DMS53 treated with DMSO at 0.1 percent for 48 hours (cell line): ENCODE results near the gene IL4I1.

Experiments used
- DNase-seq: peaks from one replicate; lab custom pipeline; 2025; ENCODE audit not compliant: unreplicated experiment; lab: John Stamatoyannopoulos, UW

The IL4I1 gene

GRCh38 chr19:49879243-49879963 is 17.3 kb downstream of the IL4I1 start:
- no peak for DNase-seq

GRCh38 chr19:49878744-49879070 is 18.0 kb downstream of the IL4I1 start:
- DNase-seq, result no peak

GRCh38 chr19:49877879-49878743 is 18.6 kb downstream of the IL4I1 start:
- DNase-seq, result peak; percentile 89

- DNase-seq, result peak; percentile 97
These were observed 19.4 kb downstream of the IL4I1 start, which contains the start of the genes AKT1S1 and TBC1D17 for GRCh38 chr19:49877020-49877878. AKT1S1 (minus strand) TSS chr19:49877355; CDS start chr19:49873295, 4,060 bp downstream. TBC1D17 (plus strand) TSS chr19:49877702; CDS start chr19:49877724, 22 bp downstream.

GRCh38 chr19:49876422-49877019 is 20.2 kb downstream of the IL4I1 start:
- DNase-seq, result peak; percentile 88

GRCh38 chr19:49875857-49876421 is 20.7 kb downstream of the IL4I1 start:
- DNase-seq, result no peak

- DNase-seq, result no peak
These were observed 21.5 kb downstream of the IL4I1 start for GRCh38 chr19:49875177-49875576.

GRCh38 chr19:49874503-49875157 is 22.1 kb downstream of the IL4I1 start:
- no peak for DNase-seq

- no peak for DNase-seq
These were observed 22.9 kb downstream of the IL4I1 start for GRCh38 chr19:49873834-49874233.

GRCh38 chr19:49873129-49873521 is 23.6 kb downstream of the IL4I1 start:
- no peak for DNase-seq

GRCh38 chr19:49872245-49873128 is 24.2 kb downstream of the IL4I1 start:
- DNase-seq, result no peak

- no peak for DNase-seq
These were observed 25.2 kb downstream of the IL4I1 start for GRCh38 chr19:49871349-49871985.

GRCh38 chr19:49870309-49870901 is 26.3 kb downstream of the IL4I1 start:
- no peak for DNase-seq

GRCh38 chr19:49869484-49870308 is 27.0 kb downstream of the IL4I1 start:
- DNase-seq, result peak; percentile 97

GRCh38 chr19:49869009-49869483 is 27.6 kb downstream of the IL4I1 start:
- DNase-seq, result no peak

GRCh38 chr19:49866933-49867782 is 29.5 kb downstream of the IL4I1 start, which contains the start of gene PNKP:
PNKP (minus strand) TSS chr19:49867576; CDS start chr19:49867204, 372 bp downstream.
- DNase-seq, result peak; percentile 83
